Endothelial cell of umbilical vein (primary cell): ENCODE measurements around the gene MITF. TPM values are rescaled to one million over a fixed set of nuclear protein-coding genes. Genes with fewer than 3 reads are reported as not detected.

Source experiments
- BruUV-seq: library from RNA; stranded (reverse); fragments of 400-500 nt; replicated peaks from 2 replicates; lab custom pipeline; 2021; lab: Mats Ljungman, UMichigan
- CTCF ChIA-PET: fragments of 300-600, 350-600 bp; sonication (Branson Sonifier 250); formaldehyde crosslinking; loops from one replicate; lab custom pipeline; 2021; ENCODE audit warnings: antibody characterized with exemption, inconsistent platforms; lab: Charles Lee
- POLR2A ChIA-PET: fragments of 300-600, 350-600 bp; sonication (Branson Sonifier 250); formaldehyde crosslinking; loops from one replicate; lab custom pipeline; 2021; ENCODE audit warnings: antibody characterized with exemption, inconsistent platforms; lab: Charles Lee
- DNase-seq: peaks from one replicate; pipeline ENCODE4 v3.0.0-alpha.2; 2011; ENCODE audit warnings: low read depth, low spot score
- FAIRE-seq: peaks from 2 replicates; lab custom pipeline; 2011; peaks lifted over from hg19 to GRCh38; lab: Jason Lieb, UNC
- H2AFZ ChIP-seq: 2 replicates; pipeline ENCODE4 v1.6.0; 2012; ENCODE audit warnings: low read depth, low read length, control low read depth, inconsistent platforms
- H3K27ac ChIP-seq: 2 replicates; pipeline ENCODE4 v1.5.1; 2011; ENCODE audit warnings: low read depth, mild to moderate bottlenecking, control low read depth, low read length, moderate library complexity; ENCODE audit not compliant: insufficient read depth
- H3K27me3 ChIP-seq, 2 experiments: 2 replicates each; pipeline versions ENCODE4 v1.6.0 to v1.6.1; 2011; ENCODE audit warnings: low read length in 2 of 2, mixed read lengths in 1 of 2; ENCODE audit not compliant: control insufficient read depth in 2 of 2, insufficient read depth in 2 of 2
- H3K36me3 ChIP-seq, 2 experiments: 2 replicates in 1 of 2; 3 replicates in 1 of 2; pipeline ENCODE4 v1.5.1; 2011; ENCODE audit warnings: low read length in 2 of 2, mild to moderate bottlenecking in 1 of 2, moderate library complexity in 1 of 2; ENCODE audit not compliant: control insufficient read depth in 2 of 2, insufficient read depth in 2 of 2; ENCODE audit errors: extremely low read depth in 1 of 2
- H3K4me1 ChIP-seq: 3 replicates; pipeline ENCODE4 v1.5.1; 2011; ENCODE audit warnings: mild to moderate bottlenecking, low read length; ENCODE audit not compliant: control insufficient read depth, insufficient read depth; ENCODE audit errors: extremely low read depth
- H3K4me2 ChIP-seq: 2 replicates; pipeline ENCODE4 v1.6.1; 2011; ENCODE audit warnings: low read length, control low read depth, mixed read lengths; ENCODE audit not compliant: insufficient read depth
- H3K4me3 ChIP-seq, 3 experiments: fragments of 200-600 bp in 1 of 3; sonication (generic), shearing (Covaris generic) in 1 of 3; replicated peaks in 1 of 3; 2 replicates each; pipeline ENCODE4 v1.5.1; 2011 to 2016; ENCODE audit warnings: control low read depth in 3 of 3, low read length in 3 of 3, mild to moderate bottlenecking in 2 of 3, inconsistent platforms in 1 of 3, low read depth in 1 of 3, moderate library complexity in 1 of 3; ENCODE audit not compliant: insufficient read depth in 1 of 3
- H3K79me2 ChIP-seq: 2 replicates; pipeline ENCODE4 v1.6.0; 2012; ENCODE audit warnings: low read length, inconsistent platforms; ENCODE audit not compliant: control insufficient read depth, insufficient read depth
- H3K9ac ChIP-seq: replicated peaks from 2 replicates; pipeline ENCODE3; 2011; ENCODE audit warnings: low read length, control low read depth; ENCODE audit not compliant: insufficient read depth; ENCODE audit errors: extremely low read depth
- H3K9me1 ChIP-seq: replicated peaks from 3 replicates; pipeline ENCODE4 v1.6.0; 2011; ENCODE audit warnings: mild to moderate bottlenecking, low read length; ENCODE audit not compliant: control insufficient read depth, insufficient read depth; ENCODE audit errors: extremely low read depth
- H3K9me3 ChIP-seq: replicated peaks from 2 replicates; pipeline ENCODE4 v1.5.1; 2012; ENCODE audit warnings: low read length, inconsistent platforms; ENCODE audit not compliant: control insufficient read depth, insufficient read depth
- H4K20me1 ChIP-seq: replicated peaks from 2 replicates; pipeline ENCODE3; 2011; ENCODE audit warnings: mild to moderate bottlenecking, low read length; ENCODE audit not compliant: control insufficient read depth, insufficient read depth; ENCODE audit errors: extremely low read depth
- EZH2 ChIP-seq: IDR thresholded peaks from 2 replicates; pipeline ENCODE4 v1.6.1; 2012; ENCODE audit warnings: borderline replicate concordance, low read depth, mild to moderate bottlenecking, moderate library complexity, low read length, inconsistent platforms; ENCODE audit not compliant: severe bottlenecking
- FOS ChIP-seq: IDR thresholded peaks from 2 replicates; pipeline ENCODE4 v1.6.1; 2011; ENCODE audit warnings: mild to moderate bottlenecking, low read length, moderate library complexity, borderline replicate concordance; ENCODE audit not compliant: insufficient read depth
- GATA2 ChIP-seq: IDR thresholded peaks from 2 replicates; pipeline ENCODE4 v1.7.0; 2011; ENCODE audit warnings: low read depth, mild to moderate bottlenecking, moderate library complexity, mixed read lengths, low read length; ENCODE audit not compliant: insufficient read length, insufficient read depth
- JUN ChIP-seq: IDR thresholded peaks from 2 replicates; pipeline ENCODE4 v1.6.1; 2011; ENCODE audit warnings: borderline replicate concordance, low read depth; ENCODE audit not compliant: insufficient read length, insufficient read depth
- MYC ChIP-seq: IDR thresholded peaks from one replicate; pipeline ENCODE4 v1.6.1; 2011; ENCODE audit warnings: mild to moderate bottlenecking, low read depth, low read length
- POLR2A ChIP-seq: IDR thresholded peaks from 2 replicates; pipeline ENCODE4 v1.6.1; 2012; ENCODE audit warnings: low read depth, mild to moderate bottlenecking, control low read depth, low read length
- POLR2AphosphoS5 ChIP-seq: IDR thresholded peaks from 2 replicates; pipeline ENCODE4 v1.6.1; 2012; ENCODE audit warnings: low read depth, mild to moderate bottlenecking, control low read depth, low read length, moderate library complexity; ENCODE audit not compliant: insufficient read depth
- dilution Hi-C: fragments of 300-500 bp; cut with MboI; formaldehyde crosslinking; loops from one replicate; pipeline ENCODE4 v1.15.0; 2019; ENCODE audit warnings: low sequenced_read_pairs; ENCODE audit not compliant: extremely low pct_ligation_motif_present
- intact Hi-C: fragments of 100-400 bp; cut with micrococcal nuclease; formaldehyde crosslinking; loops from one replicate; pipeline ENCODE4 v1.10.0; 2022
- polyA plus RNA-seq, 4 experiments: library from polyadenylated mRNA; depleted of rRNA in 3 of 4; stranded (reverse) in 3 of 4; unstranded in 1 of 4; fragments of >200 nt; gene quantifications; 2 replicates each; pipeline versions ENCODE4 v1.2.1 to v1.2.3, GENCODE V29; 2011 to 2012; ENCODE audit warnings: missing spikeins in 1 of 4
- total RNA-seq: library from RNA; stranded (reverse); gene quantifications from 2 replicates; pipeline ENCODE4 v1.2.3, GENCODE V29; 2021
- TF ChIP-seq, protein P1 (sequence below), 2 donors: IDR thresholded peaks; 1 replicate in 1 of 2; 2 replicates in 1 of 2; pipeline ENCODE4 v1.5.1; 2011; ENCODE audit warnings: low read length in 2 of 2, mild to moderate bottlenecking in 2 of 2, moderate library complexity in 2 of 2, control low read depth in 1 of 2, inconsistent platforms in 1 of 2, low read depth in 1 of 2; ENCODE audit not compliant: insufficient read depth in 1 of 2; ENCODE audit errors: extremely low read depth in 1 of 2
- TF ChIP-seq, protein P2 (sequence below): IDR thresholded peaks from 2 replicates; pipeline ENCODE4 v1.6.1; 2011; ENCODE audit not compliant: insufficient read depth, insufficient read length

The MITF gene
- total and polyA plus RNA-seq, 2 donors (not counting 3 experiments of a cell fraction or from before 2014, with no cell fraction given) = 1.6 to 2.5 TPM

DNA sequence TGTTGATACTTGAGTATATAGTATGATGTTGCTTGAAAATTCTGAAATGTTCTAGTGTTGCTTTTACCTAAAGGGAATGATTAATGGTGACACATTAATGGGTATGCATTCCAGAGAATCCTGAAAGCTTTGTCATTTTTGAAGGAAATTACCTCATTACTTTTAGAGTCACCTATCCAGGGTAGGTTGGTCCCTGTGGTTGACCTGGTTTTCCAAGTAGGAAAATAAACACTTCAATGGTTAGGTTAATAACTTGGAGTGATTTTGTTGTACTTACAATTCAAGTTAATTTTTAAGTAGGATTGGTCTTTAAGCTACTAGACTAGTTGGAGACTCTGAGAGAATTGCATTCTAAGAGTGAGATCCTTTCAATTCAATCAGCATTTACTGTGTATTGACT lies 31.0 kb downstream of the MITF start:
- Histone ChIP-seq H2AFZ (no peak overlapping the region), H3K36me3 (no peaks in the 10 kb centered on the region), H3K9me3 (no peaks in the 10 kb centered on the region), H3K79me2 (no peaks in the 10 kb centered on the region), H4K20me1 (no peaks in the 10 kb centered on the region), H3K4me3 (no peak overlapping the region), H3K4me2 (peak overlapping the region; percentile 47), H3K9me1 (no peaks in the 10 kb centered on the region), H3K4me1 (peaks cover 22% of the 10 kb centered on the region), H3K27ac (peak overlapping the region; percentile 66), H3K27me3 (no peaks in the 10 kb centered on the region), H3K9ac (no peak overlapping the region)
- intact Hi-C loops (loop anchor here (1.0 to 2.0 kb wide), 4 partner anchors 17 to 85 kb away; partner anchors contain the start of gene MITF), dilution Hi-C loops (no loop called here)
- peak; percentile 77 for DNase-seq
- TF ChIP-seq POLR2A = no peak
- TF ChIP-seq POLR2AphosphoS5 = peak; percentile 42
- no peak for TF ChIP-seq MYC
- TF ChIP-seq JUN = peak; percentile 95
- TF ChIP-seq GATA2 = no peak
- no peak for TF ChIP-seq EZH2
- TF ChIP-seq FOS = peak; percentile 83
- TF ChIP-seq, protein P1, sequence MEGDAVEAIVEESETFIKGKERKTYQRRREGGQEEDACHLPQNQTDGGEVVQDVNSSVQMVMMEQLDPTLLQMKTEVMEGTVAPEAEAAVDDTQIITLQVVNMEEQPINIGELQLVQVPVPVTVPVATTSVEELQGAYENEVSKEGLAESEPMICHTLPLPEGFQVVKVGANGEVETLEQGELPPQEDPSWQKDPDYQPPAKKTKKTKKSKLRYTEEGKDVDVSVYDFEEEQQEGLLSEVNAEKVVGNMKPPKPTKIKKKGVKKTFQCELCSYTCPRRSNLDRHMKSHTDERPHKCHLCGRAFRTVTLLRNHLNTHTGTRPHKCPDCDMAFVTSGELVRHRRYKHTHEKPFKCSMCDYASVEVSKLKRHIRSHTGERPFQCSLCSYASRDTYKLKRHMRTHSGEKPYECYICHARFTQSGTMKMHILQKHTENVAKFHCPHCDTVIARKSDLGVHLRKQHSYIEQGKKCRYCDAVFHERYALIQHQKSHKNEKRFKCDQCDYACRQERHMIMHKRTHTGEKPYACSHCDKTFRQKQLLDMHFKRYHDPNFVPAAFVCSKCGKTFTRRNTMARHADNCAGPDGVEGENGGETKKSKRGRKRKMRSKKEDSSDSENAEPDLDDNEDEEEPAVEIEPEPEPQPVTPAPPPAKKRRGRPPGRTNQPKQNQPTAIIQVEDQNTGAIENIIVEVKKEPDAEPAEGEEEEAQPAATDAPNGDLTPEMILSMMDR (IDR thresholded peaks at IDR 0.05; ENCODE audit: extremely low read depth in 1 of 2, insufficient read depth in 1 of 2, low read depth in 1 of 2, low read length in 2 of 2) = no peak
- TF ChIP-seq, protein P2, sequence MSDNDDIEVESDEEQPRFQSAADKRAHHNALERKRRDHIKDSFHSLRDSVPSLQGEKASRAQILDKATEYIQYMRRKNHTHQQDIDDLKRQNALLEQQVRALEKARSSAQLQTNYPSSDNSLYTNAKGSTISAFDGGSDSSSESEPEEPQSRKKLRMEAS = no peak
- CTCF ChIA-PET = interaction anchor here (0.5 to 2.4 kb wide), 7 partner anchors 10 to 683 kb away, joined by 3 to 9 read pairs (median 4); partner anchors contain the start of gene MITF
- FAIRE-seq = peak; percentile 72
- BruUV-seq = no TSS peak
- POLR2A ChIA-PET = no interaction called here
